MM.1S (cell line): Measurements from ENCODE around the gene SH3GLB1.

Experiments used
- DNase-seq: peaks from one replicate; pipeline ENCODE4 v3.0.0-alpha.2; 2015
- H2AFZ ChIP-seq: fragments of 300-600 bp; sonication (generic); 2 replicates; pipeline ENCODE4 v1.6.0; 2016; ENCODE audit warnings: antibody characterized with exemption, low read length
- H3F3A ChIP-seq: fragments of 300-600 bp; sonication (generic); 2 replicates; pipeline ENCODE4 v1.6.1; 2016; ENCODE audit warnings: mild to moderate bottlenecking, antibody characterized with exemption, low read length, moderate library complexity, mixed read lengths; ENCODE audit not compliant: insufficient read depth
- H3K27ac ChIP-seq: fragments of 300-600 bp; sonication (generic); 2 replicates; pipeline ENCODE4 v1.5.1; 2016; ENCODE audit warnings: mild to moderate bottlenecking, low read length
- H3K27me3 ChIP-seq: fragments of 300-600 bp; sonication (generic); replicated peaks from 2 replicates; pipeline ENCODE4 v1.6.0; 2016; ENCODE audit warnings: low read length; ENCODE audit not compliant: insufficient read depth
- H3K36me3 ChIP-seq: fragments of 300-600 bp; sonication (generic); replicated peaks from 2 replicates; pipeline ENCODE4 v1.6.1; 2016; ENCODE audit warnings: mild to moderate bottlenecking, low read length, mixed read lengths; ENCODE audit not compliant: insufficient read depth
- H3K4me1 ChIP-seq: fragments of 300-600 bp; sonication (generic); 2 replicates; pipeline ENCODE4 v1.6.1; 2016; ENCODE audit warnings: low read length, mixed read lengths
- H3K4me2 ChIP-seq: fragments of 300-600 bp; sonication (generic); 2 replicates; pipeline ENCODE4 v1.6.0; 2016; ENCODE audit warnings: low read depth, low read length
- H3K4me3 ChIP-seq: fragments of 300-600 bp; sonication (generic); 2 replicates; pipeline ENCODE4 v1.5.1; 2016; ENCODE audit warnings: low read length, mixed read lengths
- H3K79me2 ChIP-seq: fragments of 300-600 bp; sonication (generic); 2 replicates; pipeline ENCODE4 v1.6.1; 2016; ENCODE audit warnings: mixed run types, low read length, mixed read lengths
- H3K9ac ChIP-seq: fragments of 300-600 bp; sonication (generic); 2 replicates; pipeline ENCODE4 v1.6.1; 2016; ENCODE audit warnings: low read length, mixed read lengths
- H3K9me2 ChIP-seq: fragments of 300-600 bp; sonication (generic); replicated peaks from 2 replicates; pipeline ENCODE4 v1.6.1; 2016; ENCODE audit warnings: mild to moderate bottlenecking, low read length, mixed read lengths; ENCODE audit not compliant: insufficient read depth
- H3K9me3 ChIP-seq: fragments of 300-600 bp; sonication (generic); replicated peaks from 2 replicates; pipeline ENCODE4 v1.6.1; 2016; ENCODE audit warnings: mild to moderate bottlenecking, low read length, mixed read lengths; ENCODE audit not compliant: insufficient read depth
- H4K20me1 ChIP-seq: fragments of 300-600 bp; sonication (generic); 2 replicates; pipeline ENCODE4 v1.6.1; 2016; ENCODE audit warnings: mild to moderate bottlenecking, low read length, moderate library complexity, mixed read lengths; ENCODE audit not compliant: insufficient read depth
- EZH2 ChIP-seq: fragments of 300-600 bp; sonication (generic); optimal IDR thresholded peaks from 2 replicates; pipeline ENCODE3; 2017; ENCODE audit warnings: low read depth, mild to moderate bottlenecking, antibody characterized with exemption, low read length, mixed read lengths
- EZH2phosphoT487 ChIP-seq: fragments of 300-600 bp; sonication (generic); IDR thresholded peaks from 2 replicates; pipeline ENCODE4 v1.6.1; 2018; ENCODE audit warnings: antibody characterized with exemption, low read length
- TF ChIP-seq, protein P1 (sequence below): fragments of 300-600 bp; sonication (generic); IDR thresholded peaks from 2 replicates; pipeline ENCODE4 v1.5.1; 2016; ENCODE audit warnings: antibody characterized with exemption, low read length, mixed read lengths

The SH3GLB1 gene

DNA sequence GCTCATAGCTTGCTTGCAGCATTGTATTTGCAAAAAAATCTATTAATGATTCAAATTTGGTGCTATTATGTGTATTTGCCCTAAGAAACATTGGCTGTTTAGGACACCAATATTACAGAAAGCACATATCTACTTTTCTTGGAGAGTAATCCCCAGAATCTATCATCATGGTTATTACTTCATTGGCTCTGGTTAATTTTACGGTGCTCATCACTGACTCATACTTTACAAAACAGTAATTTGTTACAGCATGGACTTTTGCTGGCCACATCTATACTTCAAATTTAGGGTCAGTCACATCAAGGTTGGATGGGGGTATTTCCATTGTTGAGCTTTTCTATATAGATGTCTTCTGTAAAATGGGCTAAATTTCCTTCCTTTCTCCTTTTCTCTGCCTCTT lies 45.7 kb downstream of the SH3GLB1 start:
- Histone ChIP-seq H3K4me1 (peaks cover 20% of the 10 kb centered on the region), H3K9ac (no peak overlapping the region), H3K4me2 (no peak overlapping the region), H3K27me3 (no peaks in the 10 kb centered on the region), H3K36me3 (no peaks in the 10 kb centered on the region), H3F3A (no peaks in the 10 kb centered on the region), H3K27ac (no peak overlapping the region), H2AFZ (no peak overlapping the region), H4K20me1 (no peaks in the 10 kb centered on the region), H3K4me3 (no peak overlapping the region), H3K9me3 (no peaks in the 10 kb centered on the region), H3K9me2 (no peaks in the 10 kb centered on the region), H3K79me2 (no peaks in the 10 kb centered on the region)
- no peak for DNase-seq
- TF ChIP-seq, protein P1, sequence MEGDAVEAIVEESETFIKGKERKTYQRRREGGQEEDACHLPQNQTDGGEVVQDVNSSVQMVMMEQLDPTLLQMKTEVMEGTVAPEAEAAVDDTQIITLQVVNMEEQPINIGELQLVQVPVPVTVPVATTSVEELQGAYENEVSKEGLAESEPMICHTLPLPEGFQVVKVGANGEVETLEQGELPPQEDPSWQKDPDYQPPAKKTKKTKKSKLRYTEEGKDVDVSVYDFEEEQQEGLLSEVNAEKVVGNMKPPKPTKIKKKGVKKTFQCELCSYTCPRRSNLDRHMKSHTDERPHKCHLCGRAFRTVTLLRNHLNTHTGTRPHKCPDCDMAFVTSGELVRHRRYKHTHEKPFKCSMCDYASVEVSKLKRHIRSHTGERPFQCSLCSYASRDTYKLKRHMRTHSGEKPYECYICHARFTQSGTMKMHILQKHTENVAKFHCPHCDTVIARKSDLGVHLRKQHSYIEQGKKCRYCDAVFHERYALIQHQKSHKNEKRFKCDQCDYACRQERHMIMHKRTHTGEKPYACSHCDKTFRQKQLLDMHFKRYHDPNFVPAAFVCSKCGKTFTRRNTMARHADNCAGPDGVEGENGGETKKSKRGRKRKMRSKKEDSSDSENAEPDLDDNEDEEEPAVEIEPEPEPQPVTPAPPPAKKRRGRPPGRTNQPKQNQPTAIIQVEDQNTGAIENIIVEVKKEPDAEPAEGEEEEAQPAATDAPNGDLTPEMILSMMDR, result no peak
- TF ChIP-seq EZH2 (no peak), EZH2phosphoT487 (no peak)

DNA sequence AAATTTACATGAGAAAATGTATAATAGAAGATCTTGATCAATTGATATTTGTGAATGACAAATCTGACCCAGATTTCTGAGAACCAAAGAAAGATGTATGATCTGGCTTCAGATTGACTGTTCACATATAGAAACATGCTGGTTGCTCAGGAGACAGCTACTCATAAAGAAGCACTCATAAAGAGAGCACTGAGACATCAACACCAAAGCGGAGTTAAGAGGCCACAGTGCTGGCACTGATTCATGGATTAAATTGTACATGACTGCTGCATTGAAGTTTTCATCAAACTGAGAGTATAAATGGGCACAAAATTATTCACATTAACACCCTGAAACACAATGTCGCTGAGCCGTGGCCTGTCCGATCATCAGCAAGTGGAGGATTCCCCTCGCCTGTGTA lies 46.2 kb downstream of the SH3GLB1 start:
- Histone ChIP-seq H3K4me2 (no peak overlapping the region), H3K9me3 (no peaks in the 10 kb centered on the region), H3K79me2 (no peaks in the 10 kb centered on the region), H2AFZ (no peak overlapping the region), H3K27ac (no peak overlapping the region), H3K9ac (no peak overlapping the region), H3K9me2 (no peaks in the 10 kb centered on the region), H3K27me3 (no peaks in the 10 kb centered on the region), H3F3A (no peaks in the 10 kb centered on the region), H3K4me1 (peaks cover 20% of the 10 kb centered on the region), H3K4me3 (no peak overlapping the region), H3K36me3 (no peaks in the 10 kb centered on the region), H4K20me1 (no peaks in the 10 kb centered on the region)
- DNase-seq, result no peak
- TF ChIP-seq EZH2phosphoT487 (no peak), EZH2 (no peak)
- TF ChIP-seq, protein P1, result no peak

DNA sequence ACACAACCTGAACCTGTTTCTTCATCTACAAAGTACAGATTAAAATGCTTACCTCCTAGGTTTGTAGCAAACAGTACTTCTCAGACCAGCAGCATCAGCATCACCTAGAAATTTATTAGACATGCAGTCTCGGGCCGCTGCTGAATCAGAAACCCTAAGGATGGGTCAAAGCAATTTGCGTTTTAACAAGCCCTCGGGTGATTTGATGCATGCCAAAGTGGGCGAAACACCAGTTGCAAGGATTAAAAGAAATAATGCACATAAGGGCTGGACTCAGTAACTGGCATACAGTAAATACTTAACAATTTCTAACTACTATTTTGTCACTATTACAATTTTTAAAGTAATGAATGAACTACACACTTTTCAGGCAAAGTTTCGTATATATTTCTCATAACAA lies 47.5 kb downstream of the SH3GLB1 start:
- H3K4me3 ChIP-seq, result no peak overlapping the region
- H3F3A ChIP-seq, result peaks cover 4% of the 10 kb centered on the region; the same call in 1 of the 2 replicates
- H3K79me2 ChIP-seq, result no peaks in the 10 kb centered on the region
- TF ChIP-seq EZH2 (no peak), EZH2phosphoT487 (no peak)
- TF ChIP-seq, protein P1, result no peak
- no peaks in the 10 kb centered on the region for H3K9me2 ChIP-seq
- no peaks in the 10 kb centered on the region for H3K27me3 ChIP-seq
- H3K4me2 ChIP-seq, result no peak overlapping the region
- no peak overlapping the region for H3K27ac ChIP-seq
- H3K9ac ChIP-seq, result no peak overlapping the region
- H3K4me1 ChIP-seq, result peaks cover 26% of the 10 kb centered on the region
- H2AFZ ChIP-seq, result no peak overlapping the region
- H3K36me3 ChIP-seq, result no peaks in the 10 kb centered on the region
- no peaks in the 10 kb centered on the region for H3K9me3 ChIP-seq
- DNase-seq, result no peak
- H4K20me1 ChIP-seq, result no peaks in the 10 kb centered on the region
